HepG2 (cell line): ENCODE data around the gene GYG1. TPM values are rescaled to one million over a fixed set of nuclear protein-coding genes. Genes with fewer than 3 reads are reported as not detected.
"Not testable (repeated sequence)": the region's sequence is repeated elsewhere in the genome, so short reads cannot be mapped to it uniquely, and the experiment has no call there.

ENCODE experiments used
- ATAC-seq: fragments of 200-7000 bp; cut with Tn5 transposase; 3 replicates; pipeline ENCODE4 v1.9.1; 2020; ENCODE audit warnings: mild to moderate bottlenecking, moderate library complexity
- BruUV-seq: library from RNA; stranded (reverse); fragments of 400-500 nt; replicated peaks from 2 replicates; lab custom pipeline; 2021; lab: Mats Ljungman, UMichigan
- CTCF ChIA-PET: fragments of 300-600 bp; formaldehyde crosslinking; extraction: SDS; loops from one replicate; lab custom pipeline; 2021; ENCODE audit warnings: low total read pairs, inconsistent platforms, low intra/inter-chr PET ratio; lab: Yijun Ruan, JAX
- POLR2A ChIA-PET: fragments of 350-600 bp; sonication (Branson Sonifier 250); formaldehyde crosslinking; loops from one replicate; lab custom pipeline; 2020; ENCODE audit warnings: antibody characterized with exemption, inconsistent platforms; lab: Yijun Ruan, JAX
- DNase-seq: peaks from one replicate; pipeline ENCODE4 v3.0.0-alpha.2; 2015; ENCODE audit warnings: low spot score
- FAIRE-seq: peaks from 3 replicates; lab custom pipeline; 2011; peaks lifted over from hg19 to GRCh38; lab: Jason Lieb, UNC
- H2AFZ ChIP-seq: one replicate; pipeline ENCODE4 v1.6.1; 2011; ENCODE audit warnings: low read length, inconsistent platforms
- H3K27ac ChIP-seq: fragments of 300-600 bp; 3 replicates; pipeline ENCODE4 v1.8.0; 2011; ENCODE audit warnings: mixed run types, mild to moderate bottlenecking, mixed read lengths, low read length, inconsistent platforms; ENCODE audit not compliant: insufficient read depth; ENCODE audit errors: extremely low read length
- H3K27me3 ChIP-seq, 2 experiments: fragments of 200-600 bp in 1 of 2; 2 replicates in 1 of 2; 3 replicates in 1 of 2; pipeline versions ENCODE4 v1.6.0 to v1.8.0; 2011; ENCODE audit warnings: low read length in 2 of 2, mild to moderate bottlenecking in 2 of 2, moderate library complexity in 2 of 2, inconsistent platforms in 1 of 2; ENCODE audit not compliant: insufficient read depth in 2 of 2, control insufficient read depth in 1 of 2
- H3K36me3 ChIP-seq, 2 experiments: fragments of 200-600 bp in 1 of 2; replicated peaks in 1 of 2; 2 replicates in 1 of 2; 3 replicates in 1 of 2; pipeline versions ENCODE4 v1.5.1 to v1.8.0; 2011; ENCODE audit warnings: low read length in 2 of 2, inconsistent platforms in 1 of 2; ENCODE audit not compliant: insufficient read depth in 2 of 2, control insufficient read depth in 1 of 2
- H3K4me1 ChIP-seq: 2 replicates; pipeline ENCODE4 v1.5.1; 2012; ENCODE audit warnings: low read length, inconsistent platforms; ENCODE audit not compliant: insufficient read depth
- H3K4me2 ChIP-seq: 2 replicates; pipeline ENCODE4 v1.6.0; 2011; ENCODE audit warnings: low read depth, low read length, inconsistent platforms
- H3K4me3 ChIP-seq, 3 experiments: fragments of 200-600 bp in 1 of 3; sonication (generic), shearing (Covaris generic) in 1 of 3; replicated peaks in 1 of 3; 2 replicates each; pipeline ENCODE4 v1.5.1; 2011 to 2016; ENCODE audit warnings: low read length in 3 of 3, inconsistent platforms in 2 of 3, low read depth in 2 of 3, mild to moderate bottlenecking in 2 of 3, control low read depth in 1 of 3, mixed read lengths in 1 of 3; ENCODE audit not compliant: insufficient read depth in 1 of 3
- H3K79me2 ChIP-seq: one replicate; pipeline ENCODE4 v1.6.1; 2011; ENCODE audit warnings: low read length, inconsistent platforms; ENCODE audit not compliant: insufficient read depth
- H3K9ac ChIP-seq: 2 replicates; pipeline ENCODE4 v1.6.0; 2011; ENCODE audit warnings: mild to moderate bottlenecking, low read depth, low read length, inconsistent platforms; ENCODE audit not compliant: insufficient read depth
- H3K9me3 ChIP-seq: 2 replicates; pipeline ENCODE4 v1.5.1; 2012; ENCODE audit warnings: mild to moderate bottlenecking, low read length
- H4K20me1 ChIP-seq: 2 replicates; pipeline ENCODE4 v1.6.0; 2011; ENCODE audit warnings: inconsistent platforms, mild to moderate bottlenecking, low read length, moderate library complexity; ENCODE audit not compliant: insufficient read depth
- DNMT1 ChIP-seq: sonication (generic); formaldehyde crosslinking; IDR thresholded peaks from 2 replicates; pipeline ENCODE4 v1.5.1; 2020; ENCODE audit warnings: mild to moderate bottlenecking, missing genetic modification reagents
- HMGA1 ChIP-seq: sonication (generic); formaldehyde crosslinking; conservative IDR thresholded peaks from 2 replicates; pipeline ENCODE4 v1.4.0; 2020; ENCODE audit warnings: missing genetic modification reagents
- ONECUT2 ChIP-seq: sonication (generic); formaldehyde crosslinking; IDR thresholded peaks from 2 replicates; pipeline ENCODE4 v1.4.0; 2020; ENCODE audit warnings: missing genetic modification reagents
- PAF1 ChIP-seq: IDR thresholded peaks from 2 replicates; pipeline ENCODE4 v1.6.1; 2016; ENCODE audit warnings: missing genetic modification reagents, missing compliant biosample characterization
- SCMH1 ChIP-seq: sonication (generic); formaldehyde crosslinking; IDR thresholded peaks from 2 replicates; pipeline ENCODE4 v1.9.0; 2021; ENCODE audit warnings: missing genetic modification reagents, mild to moderate bottlenecking, borderline replicate concordance
- ZNF232 ChIP-seq: sonication (generic); formaldehyde crosslinking; IDR thresholded peaks from 2 replicates; pipeline ENCODE4 v1.4.0; 2020; ENCODE audit warnings: missing genetic modification reagents, borderline replicate concordance
- WGBS: methylation state at CpG from one replicate; pipeline ENCODE4 v1.1.6; 2017; ENCODE audit warnings: low lambda C conversion rate; 5-methylcytosine and 5-hydroxymethylcytosine counted together
- in situ Hi-C: cut with HindIII; loops from 2 replicates; pipeline ENCODE4 v1.10.0; 2017; ENCODE audit warnings: low pct_unique_long_range_greater_than_20kb; ENCODE audit not compliant: extremely low pct_ligation_motif_present
- intact Hi-C: fragments of 100-400 bp; cut with micrococcal nuclease; formaldehyde crosslinking; loops from one replicate; pipeline ENCODE4 v1.10.0; 2022; ENCODE audit not compliant: unreplicated experiment
- polyA plus RNA-seq, 8 experiments: library from polyadenylated mRNA; depleted of rRNA in 3 of 8; stranded (reverse) in 7 of 8; unstranded in 1 of 8; fragments of >200 nt; fragmentation: Illumina TruSeq in 4 of 8; extraction: Trizol in 4 of 8; gene quantifications; 2 replicates each; pipeline versions ENCODE4 v1.2.1 to v1.2.3, GENCODE V29; 2011 to 2016; ENCODE audit warnings: low read depth in 4 of 8, missing spikeins in 1 of 8, mixed read lengths in 1 of 8; ENCODE audit not compliant: insufficient read depth in 1 of 8
- total RNA-seq, 5 experiments: library from RNA; depleted of rRNA; stranded (reverse); fragments of >200 nt; fragmentation: Illumina TruSeq; extraction: Trizol; gene quantifications; 2 replicates each; pipeline ENCODE4 v1.2.3, GENCODE V29; 2016; ENCODE audit warnings: low read depth in 1 of 5
- TF ChIP-seq, protein P1 (sequence below): sonication (generic); formaldehyde crosslinking; IDR thresholded peaks from 2 replicates; pipeline ENCODE4 v1.5.1; 2020; ENCODE audit warnings: missing genetic modification reagents, mild to moderate bottlenecking, borderline replicate concordance
- TF ChIP-seq, protein P2 (sequence below): sonication (generic); formaldehyde crosslinking; IDR thresholded peaks from 2 replicates; pipeline ENCODE4 v1.5.0; 2020; ENCODE audit warnings: mild to moderate bottlenecking, missing genetic modification reagents

Gene GYG1
- total and polyA plus RNA-seq, 2 of the 13 experiments (the other 11 are each of a cell fraction or from before 2014, with no cell fraction given) = 15.7 to 28.1 TPM

DNA sequence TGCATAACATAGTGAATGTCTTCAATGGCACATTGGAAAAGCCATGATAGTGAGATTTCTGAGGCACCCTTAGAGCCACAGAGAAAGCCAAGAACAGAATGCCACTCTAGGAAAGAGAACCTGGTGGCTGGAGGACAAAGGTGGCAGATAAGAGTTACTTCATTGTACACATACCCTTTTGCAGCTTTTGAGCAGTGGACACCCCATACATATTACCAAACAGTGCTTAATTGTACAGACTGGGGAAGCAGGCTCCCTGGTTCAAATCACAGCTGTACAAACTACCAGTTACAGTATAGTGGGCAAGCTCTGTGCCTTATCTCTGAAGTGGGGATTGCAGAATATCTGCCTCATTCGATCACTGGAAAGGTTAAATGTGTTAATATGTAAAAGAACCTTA, 10.1 kb upstream of the GYG1 start:
- ChIA-PET POLR2A (no interaction called here), CTCF (no interaction called here)
- H3K4me1 ChIP-seq = no peaks in the 10 kb centered on the region
- ATAC-seq = peak; percentile 44; the same call in 2 of the 3 replicates
- H3K27me3 ChIP-seq = no peaks in the 10 kb centered on the region
- no peak overlapping the region for H3K9ac ChIP-seq
- no TSS peak for BruUV-seq
- H3K79me2 ChIP-seq = no peaks in the 10 kb centered on the region
- H3K27ac ChIP-seq = no peak overlapping the region
- no peaks in the 10 kb centered on the region for H4K20me1 ChIP-seq
- WGBS = 5% methylated on average over 1 of the region's 1 CpG
- in situ Hi-C loops = no loop called here
- H3K4me2 ChIP-seq = no peak overlapping the region
- DNase-seq = peak; percentile 6
- FAIRE-seq = no peak
- TF ChIP-seq, protein P1, sequence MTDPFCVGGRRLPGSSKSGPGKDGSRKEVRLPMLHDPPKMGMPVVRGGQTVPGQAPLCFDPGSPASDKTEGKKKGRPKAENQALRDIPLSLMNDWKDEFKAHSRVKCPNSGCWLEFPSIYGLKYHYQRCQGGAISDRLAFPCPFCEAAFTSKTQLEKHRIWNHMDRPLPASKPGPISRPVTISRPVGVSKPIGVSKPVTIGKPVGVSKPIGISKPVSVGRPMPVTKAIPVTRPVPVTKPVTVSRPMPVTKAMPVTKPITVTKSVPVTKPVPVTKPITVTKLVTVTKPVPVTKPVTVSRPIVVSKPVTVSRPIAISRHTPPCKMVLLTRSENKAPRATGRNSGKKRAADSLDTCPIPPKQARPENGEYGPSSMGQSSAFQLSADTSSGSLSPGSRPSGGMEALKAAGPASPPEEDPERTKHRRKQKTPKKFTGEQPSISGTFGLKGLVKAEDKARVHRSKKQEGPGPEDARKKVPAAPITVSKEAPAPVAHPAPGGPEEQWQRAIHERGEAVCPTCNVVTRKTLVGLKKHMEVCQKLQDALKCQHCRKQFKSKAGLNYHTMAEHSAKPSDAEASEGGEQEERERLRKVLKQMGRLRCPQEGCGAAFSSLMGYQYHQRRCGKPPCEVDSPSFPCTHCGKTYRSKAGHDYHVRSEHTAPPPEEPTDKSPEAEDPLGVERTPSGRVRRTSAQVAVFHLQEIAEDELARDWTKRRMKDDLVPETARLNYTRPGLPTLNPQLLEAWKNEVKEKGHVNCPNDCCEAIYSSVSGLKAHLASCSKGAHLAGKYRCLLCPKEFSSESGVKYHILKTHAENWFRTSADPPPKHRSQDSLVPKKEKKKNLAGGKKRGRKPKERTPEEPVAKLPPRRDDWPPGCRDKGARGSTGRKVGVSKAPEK (CRISPR knock-in tag) = no peak
- TF ChIP-seq ONECUT2 (no peak), ZNF232 (CRISPR knock-in tag) (no peak), DNMT1 (CRISPR knock-in tag) (no peak), SCMH1 (CRISPR knock-in tag) (no peak), HMGA1 (CRISPR knock-in tag) (no peak), PAF1 (CRISPR knock-in tag) (no peak)
- TF ChIP-seq, protein P2, sequence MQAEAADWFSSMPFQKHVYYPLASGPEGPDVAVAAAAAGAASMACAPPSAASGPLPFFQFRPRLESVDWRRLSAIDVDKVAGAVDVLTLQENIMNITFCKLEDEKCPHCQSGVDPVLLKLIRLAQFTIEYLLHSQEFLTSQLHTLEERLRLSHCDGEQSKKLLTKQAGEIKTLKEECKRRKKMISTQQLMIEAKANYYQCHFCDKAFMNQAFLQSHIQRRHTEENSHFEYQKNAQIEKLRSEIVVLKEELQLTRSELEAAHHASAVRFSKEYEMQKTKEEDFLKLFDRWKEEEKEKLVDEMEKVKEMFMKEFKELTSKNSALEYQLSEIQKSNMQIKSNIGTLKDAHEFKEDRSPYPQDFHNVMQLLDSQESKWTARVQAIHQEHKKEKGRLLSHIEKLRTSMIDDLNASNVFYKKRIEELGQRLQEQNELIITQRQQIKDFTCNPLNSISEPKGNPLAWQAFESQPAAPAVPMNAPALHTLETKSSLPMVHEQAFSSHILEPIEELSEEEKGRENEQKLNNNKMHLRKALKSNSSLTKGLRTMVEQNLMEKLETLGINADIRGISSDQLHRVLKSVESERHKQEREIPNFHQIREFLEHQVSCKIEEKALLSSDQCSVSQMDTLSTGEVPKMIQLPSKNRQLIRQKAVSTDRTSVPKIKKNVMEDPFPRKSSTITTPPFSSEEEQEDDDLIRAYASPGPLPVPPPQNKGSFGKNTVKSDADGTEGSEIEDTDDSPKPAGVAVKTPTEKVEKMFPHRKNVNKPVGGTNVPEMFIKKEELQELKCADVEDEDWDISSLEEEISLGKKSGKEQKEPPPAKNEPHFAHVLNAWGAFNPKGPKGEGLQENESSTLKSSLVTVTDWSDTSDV (CRISPR knock-in tag) = no peak
- no peaks in the 10 kb centered on the region for H3K9me3 ChIP-seq
- H3K4me3 ChIP-seq = no peak overlapping the region
- H3K36me3 ChIP-seq = no peaks in the 10 kb centered on the region
- intact Hi-C loops = no loop called here
- no peak overlapping the region for H2AFZ ChIP-seq

DNA sequence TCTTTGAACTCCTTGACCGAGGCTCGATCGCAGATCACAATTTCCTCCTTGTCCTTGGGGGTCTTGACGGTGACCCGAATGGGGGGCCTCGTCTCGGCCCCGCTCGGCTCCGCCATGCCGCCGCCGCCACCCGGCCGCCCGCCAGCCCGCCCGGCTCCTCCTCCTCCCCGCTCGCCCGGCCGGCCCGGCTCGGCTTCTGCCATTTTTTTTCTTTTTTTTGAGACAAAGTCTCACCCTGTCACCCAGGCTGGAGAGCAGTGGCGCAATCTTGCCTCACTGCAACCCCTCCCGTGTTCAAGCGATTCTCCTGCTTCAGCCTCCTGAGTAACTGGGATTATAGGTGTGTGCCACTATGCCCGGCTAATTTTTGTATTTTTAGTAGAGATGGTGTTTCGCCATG, 3.8 kb upstream of the GYG1 start:
- H3K4me3 ChIP-seq, CTCF ChIA-PET, H3K27ac ChIP-seq, in situ Hi-C loops, H2AFZ ChIP-seq, H3K9me3 ChIP-seq, H3K4me2 ChIP-seq, FAIRE-seq, POLR2A ChIA-PET, ATAC-seq, H3K79me2 ChIP-seq, DNase-seq, H4K20me1 ChIP-seq, H3K36me3 ChIP-seq, intact Hi-C loops, BruUV-seq, H3K9ac ChIP-seq: not testable (repeated sequence)
- Histone ChIP-seq H3K4me1 (peaks cover 15% of the 10 kb centered on the region), H3K27me3 (peaks cover 0 to 18% of the 10 kb centered on the region in 2 experiments; a peak in 2 of 5 replicates)
- 81% methylated on average over 26 of the region's 29 CpGs for WGBS
